A673 (cell line): ENCODE measurements around the gene BEST1.

Source experiments
- CTCF ChIP-seq: fragments of 300-800, 200-600 bp; sonication (generic); conservative IDR thresholded peaks from 2 replicates; pipeline ENCODE4 v1.5.1; 2017; ENCODE audit warnings: low read depth, mild to moderate bottlenecking, antibody characterized with exemption, low read length, moderate library complexity, mixed read lengths
- EZH2 ChIP-seq: fragments of 200-600 bp; sonication (generic); IDR thresholded peaks from 2 replicates; pipeline ENCODE4 v1.6.1; 2017; ENCODE audit warnings: borderline replicate concordance, low read depth, mild to moderate bottlenecking, mixed read lengths, antibody characterized with exemption, low read length; ENCODE audit not compliant: poor library complexity, severe bottlenecking

GRCh38 chr11:61967116-61967923, 17.2 kb downstream of the BEST1 start, which contains the start of gene FTH1:
- no peak for TF ChIP-seq CTCF
- no peak for TF ChIP-seq EZH2
